ENCODE data around the gene AHNAK2. TPM values are rescaled to one million over a fixed set of nuclear protein-coding genes. Genes with fewer than 3 reads are reported as not detected.

The AHNAK2 gene
- total RNA-seq, 1 experiment from 2014 or later = 223 TPM

GRCh38 chr14:105005329-105005928 is 27.3 kb upstream of the AHNAK2 start:
- in situ Hi-C loops (cut with HindIII; ENCODE audit: low pct_unique_long_range_greater_than_20kb, low sequenced_read_pairs) = no loop called here
- H3K4me3 ChIP-seq (ENCODE audit: low read depth in 2 of 2, low read length in 2 of 2) = no peak overlapping the region
- BruUV-seq (replicated peaks) = no TSS peak
- ATAC-seq (peak; percentile 40), DNase-seq (ENCODE audit: low read depth, low spot score) (no peak)
- no peak for TF ChIP-seq SIN3A (IDR thresholded peaks at IDR 0.05; ENCODE audit: borderline replicate concordance, insufficient read depth, low read depth, low read length)
- TF ChIP-seq, protein P1, sequence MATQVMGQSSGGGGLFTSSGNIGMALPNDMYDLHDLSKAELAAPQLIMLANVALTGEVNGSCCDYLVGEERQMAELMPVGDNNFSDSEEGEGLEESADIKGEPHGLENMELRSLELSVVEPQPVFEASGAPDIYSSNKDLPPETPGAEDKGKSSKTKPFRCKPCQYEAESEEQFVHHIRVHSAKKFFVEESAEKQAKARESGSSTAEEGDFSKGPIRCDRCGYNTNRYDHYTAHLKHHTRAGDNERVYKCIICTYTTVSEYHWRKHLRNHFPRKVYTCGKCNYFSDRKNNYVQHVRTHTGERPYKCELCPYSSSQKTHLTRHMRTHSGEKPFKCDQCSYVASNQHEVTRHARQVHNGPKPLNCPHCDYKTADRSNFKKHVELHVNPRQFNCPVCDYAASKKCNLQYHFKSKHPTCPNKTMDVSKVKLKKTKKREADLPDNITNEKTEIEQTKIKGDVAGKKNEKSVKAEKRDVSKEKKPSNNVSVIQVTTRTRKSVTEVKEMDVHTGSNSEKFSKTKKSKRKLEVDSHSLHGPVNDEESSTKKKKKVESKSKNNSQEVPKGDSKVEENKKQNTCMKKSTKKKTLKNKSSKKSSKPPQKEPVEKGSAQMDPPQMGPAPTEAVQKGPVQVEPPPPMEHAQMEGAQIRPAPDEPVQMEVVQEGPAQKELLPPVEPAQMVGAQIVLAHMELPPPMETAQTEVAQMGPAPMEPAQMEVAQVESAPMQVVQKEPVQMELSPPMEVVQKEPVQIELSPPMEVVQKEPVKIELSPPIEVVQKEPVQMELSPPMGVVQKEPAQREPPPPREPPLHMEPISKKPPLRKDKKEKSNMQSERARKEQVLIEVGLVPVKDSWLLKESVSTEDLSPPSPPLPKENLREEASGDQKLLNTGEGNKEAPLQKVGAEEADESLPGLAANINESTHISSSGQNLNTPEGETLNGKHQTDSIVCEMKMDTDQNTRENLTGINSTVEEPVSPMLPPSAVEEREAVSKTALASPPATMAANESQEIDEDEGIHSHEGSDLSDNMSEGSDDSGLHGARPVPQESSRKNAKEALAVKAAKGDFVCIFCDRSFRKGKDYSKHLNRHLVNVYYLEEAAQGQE (IDR thresholded peaks at IDR 0.05; ENCODE audit: insufficient read depth in 1 of 2, low read depth in 2 of 2, low read length in 1 of 2) = no peak
- no peak for TF ChIP-seq TCF7L2 (IDR thresholded peaks at IDR 0.05; ENCODE audit: low read depth, low read length)
- ChIA-PET CTCF (no interaction called here), POLR2A (no interaction called here)
- H3K9me3 ChIP-seq (ENCODE audit: control insufficient read depth, insufficient read depth, low read depth, low read length) = no peaks in the 10 kb centered on the region
- intact Hi-C loops (cut with micrococcal nuclease; ENCODE audit: unreplicated experiment) = no loop called here
- H3K27ac ChIP-seq (ENCODE audit: low read length) = no peak overlapping the region
- H3K27me3 ChIP-seq (ENCODE audit: control insufficient read depth, insufficient read depth, low read length) = no peaks in the 10 kb centered on the region
- H3K4me1 ChIP-seq (ENCODE audit: control insufficient read depth, insufficient read depth, low read length) = no peaks in the 10 kb centered on the region
- H3K36me3 ChIP-seq (ENCODE audit: control insufficient read depth, insufficient read depth, low read length) = peaks cover 7% of the 10 kb centered on the region; the same call in 1 of the 2 replicates

GRCh38 chr14:104999361-104999760 is 21.2 kb upstream of the AHNAK2 start:
- Histone ChIP-seq H3K4me3 (ENCODE audit: low read depth in 2 of 2, low read length in 2 of 2) (no peak overlapping the region), H3K36me3 (ENCODE audit: control insufficient read depth, insufficient read depth, low read length) (no peaks in the 10 kb centered on the region), H3K27me3 (ENCODE audit: control insufficient read depth, insufficient read depth, low read length) (no peaks in the 10 kb centered on the region), H3K4me1 (ENCODE audit: control insufficient read depth, insufficient read depth, low read length) (no peaks in the 10 kb centered on the region), H3K27ac (ENCODE audit: low read length) (no peak overlapping the region), H3K9me3 (ENCODE audit: control insufficient read depth, insufficient read depth, low read depth, low read length) (no peaks in the 10 kb centered on the region; the same call in 1 of the 2 replicates)
- no TSS peak for BruUV-seq (replicated peaks)
- ATAC-seq = no peak
- no peak for DNase-seq (ENCODE audit: low read depth, low spot score)
- POLR2A ChIA-PET = no interaction called here
- TF ChIP-seq CTCF (IDR thresholded peaks at IDR 0.05) (no peak), TCF7L2 (IDR thresholded peaks at IDR 0.05; ENCODE audit: low read depth, low read length) (no peak)
- TF ChIP-seq, protein P1 (IDR thresholded peaks at IDR 0.05; ENCODE audit: insufficient read depth in 1 of 2, low read depth in 2 of 2, low read length in 1 of 2) = no peak
- in situ Hi-C loops (cut with HindIII; ENCODE audit: low pct_unique_long_range_greater_than_20kb, low sequenced_read_pairs) (no loop called here), intact Hi-C loops (cut with micrococcal nuclease; ENCODE audit: unreplicated experiment) (no loop called here)
- CTCF ChIA-PET = no interaction called here
